ENCODE data around the gene SUCLG1. TPM values are rescaled to one million over a fixed set of nuclear protein-coding genes. Genes with fewer than 3 reads are reported as not detected.

The SUCLG1 gene
- total RNA-seq, 1 experiment from 2014 or later: 83.4 TPM

GRCh38 chr2:84429328-84429727 is 29.8 kb downstream of the SUCLG1 start:
- no peaks in the 10 kb centered on the region for H3K9me3 ChIP-seq (ENCODE audit: low read length)
- H4K20me1 ChIP-seq (ENCODE audit: low read length): no peaks in the 10 kb centered on the region
- POLR2A ChIA-PET (ENCODE audit: unreplicated experiment): no interaction called here
- no peak overlapping the region for H3K4me2 ChIP-seq (ENCODE audit: low read length)
- no peaks in the 10 kb centered on the region for H3K4me1 ChIP-seq (ENCODE audit: insufficient read depth, low read length)
- H3K9me2 ChIP-seq (replicated peaks; ENCODE audit: low read length): no peaks in the 10 kb centered on the region
- DNase-seq (no peak), ATAC-seq (no peak)
- no peaks in the 10 kb centered on the region for H3K79me2 ChIP-seq (ENCODE audit: low read length)
- H3K27me3 ChIP-seq (ENCODE audit: low read length): no peaks in the 10 kb centered on the region
- H3K27ac ChIP-seq (ENCODE audit: low read length): no peak overlapping the region
- CTCF ChIA-PET: no interaction called here
- no peak overlapping the region for H3K4me3 ChIP-seq (ENCODE audit: low read length)
- intact Hi-C loops (cut with micrococcal nuclease): no loop called here
- no peak overlapping the region for H2AFZ ChIP-seq (ENCODE audit: low read length)
- TF ChIP-seq EZH2phosphoT487 (IDR thresholded peaks at IDR 0.05; ENCODE audit: borderline replicate concordance, low read length) (no peak), CTCF (conservative IDR thresholded peaks at IDR 0.05; ENCODE audit: low read depth, low read length) (no peak), EZH2 (IDR thresholded peaks at IDR 0.05; ENCODE audit: low read length, unreplicated experiment) (no peak)
- no peaks in the 10 kb centered on the region for H3F3A ChIP-seq (ENCODE audit: low read length, unreplicated experiment)
- peaks cover 34% of the 10 kb centered on the region; the same call in 1 of the 2 replicates for H3K36me3 ChIP-seq (ENCODE audit: low read depth, low read length)
- no TSS peak for BruUV-seq (replicated peaks)
- no peak overlapping the region for H3K9ac ChIP-seq (ENCODE audit: low read length)

GRCh38 chr2:84427235-84428138 is 31.6 kb downstream of the SUCLG1 start:
- TF ChIP-seq EZH2 (IDR thresholded peaks at IDR 0.05; ENCODE audit: low read length, unreplicated experiment) (no peak), EZH2phosphoT487 (IDR thresholded peaks at IDR 0.05; ENCODE audit: borderline replicate concordance, low read length) (no peak), CTCF (conservative IDR thresholded peaks at IDR 0.05; ENCODE audit: low read depth, low read length) (no peak)
- Histone ChIP-seq H3K27me3 (ENCODE audit: low read length) (no peaks in the 10 kb centered on the region), H3K4me2 (ENCODE audit: low read length) (no peak overlapping the region), H3K79me2 (ENCODE audit: low read length) (no peaks in the 10 kb centered on the region), H2AFZ (ENCODE audit: low read length) (no peak overlapping the region), H4K20me1 (ENCODE audit: low read length) (no peaks in the 10 kb centered on the region), H3K4me1 (ENCODE audit: insufficient read depth, low read length) (no peaks in the 10 kb centered on the region), H3K4me3 (ENCODE audit: low read length) (no peak overlapping the region), H3K9me2 (replicated peaks; ENCODE audit: low read length) (no peaks in the 10 kb centered on the region), H3K9ac (ENCODE audit: low read length) (no peak overlapping the region), H3F3A (ENCODE audit: low read length, unreplicated experiment) (no peaks in the 10 kb centered on the region), H3K9me3 (ENCODE audit: low read length) (no peaks in the 10 kb centered on the region), H3K27ac (ENCODE audit: low read length) (no peak overlapping the region), H3K36me3 (ENCODE audit: low read depth, low read length) (peaks cover 44% of the 10 kb centered on the region)
- DNase-seq (no peak), ATAC-seq (no peak)
- POLR2A ChIA-PET (ENCODE audit: unreplicated experiment): no interaction called here
- CTCF ChIA-PET: interaction anchor here (0.6 kb wide), 1 partner anchor 123 kb away, joined by 3 read pairs; no protein-coding TSS in a partner anchor
- intact Hi-C loops (cut with micrococcal nuclease): no loop called here
- no TSS peak for BruUV-seq (replicated peaks)

- POLR2A ChIA-PET (ENCODE audit: unreplicated experiment): no interaction called here
Measured at GRCh38 chr2:84425310-84425709, 33.8 kb downstream of the SUCLG1 start.

More at GRCh38 chr2:84425310-84425709, 33.8 kb downstream of the SUCLG1 start:
- H3K27ac ChIP-seq (ENCODE audit: low read length): no peak overlapping the region
- H3K4me1 ChIP-seq (ENCODE audit: insufficient read depth, low read length): no peaks in the 10 kb centered on the region
- no peaks in the 10 kb centered on the region for H4K20me1 ChIP-seq (ENCODE audit: low read length)
- ATAC-seq (no peak), DNase-seq (no peak)
- H2AFZ ChIP-seq (ENCODE audit: low read length): no peak overlapping the region
- no TSS peak for BruUV-seq (replicated peaks)
- no peak overlapping the region for H3K4me3 ChIP-seq (ENCODE audit: low read length)
- CTCF ChIA-PET: no interaction called here
- TF ChIP-seq EZH2phosphoT487 (IDR thresholded peaks at IDR 0.05; ENCODE audit: borderline replicate concordance, low read length): no peak
- no peak for TF ChIP-seq CTCF (conservative IDR thresholded peaks at IDR 0.05; ENCODE audit: low read depth, low read length)
- no peak for TF ChIP-seq EZH2 (IDR thresholded peaks at IDR 0.05; ENCODE audit: low read length, unreplicated experiment)
- H3K9ac ChIP-seq (ENCODE audit: low read length): no peak overlapping the region
- H3F3A ChIP-seq (ENCODE audit: low read length, unreplicated experiment): no peaks in the 10 kb centered on the region
- no peak overlapping the region for H3K4me2 ChIP-seq (ENCODE audit: low read length)
- H3K9me3 ChIP-seq (ENCODE audit: low read length): no peaks in the 10 kb centered on the region
- H3K27me3 ChIP-seq (ENCODE audit: low read length): no peaks in the 10 kb centered on the region
- H3K9me2 ChIP-seq (replicated peaks; ENCODE audit: low read length): no peaks in the 10 kb centered on the region
- H3K36me3 ChIP-seq (ENCODE audit: low read depth, low read length): peaks cover 32% of the 10 kb centered on the region
- no peaks in the 10 kb centered on the region for H3K79me2 ChIP-seq (ENCODE audit: low read length)
- intact Hi-C loops (cut with micrococcal nuclease): no loop called here
